HepG2 (cell line): ENCODE results near the gene GLYATL3. TPM values are rescaled to one million over a fixed set of nuclear protein-coding genes. Genes with fewer than 3 reads are reported as not detected.
A peak's percentile ranks its signal among the peaks of the same experiment; 100 is the strongest.

ENCODE experiments used
- ATAC-seq: fragments of 200-7000 bp; cut with Tn5 transposase; 3 replicates; pipeline ENCODE4 v1.9.1; 2020; ENCODE audit warnings: mild to moderate bottlenecking, moderate library complexity
- BruUV-seq: library from RNA; stranded (reverse); fragments of 400-500 nt; replicated peaks from 2 replicates; lab custom pipeline; 2021; lab: Mats Ljungman, UMichigan
- CTCF ChIA-PET: fragments of 300-600 bp; formaldehyde crosslinking; extraction: SDS; loops from one replicate; lab custom pipeline; 2021; ENCODE audit warnings: low total read pairs, inconsistent platforms, low intra/inter-chr PET ratio; lab: Yijun Ruan, JAX
- POLR2A ChIA-PET: fragments of 350-600 bp; sonication (Branson Sonifier 250); formaldehyde crosslinking; loops from one replicate; lab custom pipeline; 2020; ENCODE audit warnings: antibody characterized with exemption, inconsistent platforms; lab: Yijun Ruan, JAX
- DNase-seq: peaks from one replicate; pipeline ENCODE4 v3.0.0-alpha.2; 2015; ENCODE audit warnings: low spot score
- FAIRE-seq: peaks from 3 replicates; lab custom pipeline; 2011; peaks lifted over from hg19 to GRCh38; lab: Jason Lieb, UNC
- H2AFZ ChIP-seq: one replicate; pipeline ENCODE4 v1.6.1; 2011; ENCODE audit warnings: low read length, inconsistent platforms
- H3K27ac ChIP-seq: fragments of 300-600 bp; 3 replicates; pipeline ENCODE4 v1.8.0; 2011; ENCODE audit warnings: mixed run types, mild to moderate bottlenecking, mixed read lengths, low read length, inconsistent platforms; ENCODE audit not compliant: insufficient read depth; ENCODE audit errors: extremely low read length
- H3K27me3 ChIP-seq, 2 experiments: fragments of 200-600 bp in 1 of 2; 2 replicates in 1 of 2; 3 replicates in 1 of 2; pipeline versions ENCODE4 v1.6.0 to v1.8.0; 2011; ENCODE audit warnings: low read length in 2 of 2, mild to moderate bottlenecking in 2 of 2, moderate library complexity in 2 of 2, inconsistent platforms in 1 of 2; ENCODE audit not compliant: insufficient read depth in 2 of 2, control insufficient read depth in 1 of 2
- H3K36me3 ChIP-seq, 2 experiments: fragments of 200-600 bp in 1 of 2; replicated peaks in 1 of 2; 2 replicates in 1 of 2; 3 replicates in 1 of 2; pipeline versions ENCODE4 v1.5.1 to v1.8.0; 2011; ENCODE audit warnings: low read length in 2 of 2, inconsistent platforms in 1 of 2; ENCODE audit not compliant: insufficient read depth in 2 of 2, control insufficient read depth in 1 of 2
- H3K4me1 ChIP-seq: 2 replicates; pipeline ENCODE4 v1.5.1; 2012; ENCODE audit warnings: low read length, inconsistent platforms; ENCODE audit not compliant: insufficient read depth
- H3K4me2 ChIP-seq: 2 replicates; pipeline ENCODE4 v1.6.0; 2011; ENCODE audit warnings: low read depth, low read length, inconsistent platforms
- H3K4me3 ChIP-seq, 3 experiments: fragments of 200-600 bp in 1 of 3; sonication (generic), shearing (Covaris generic) in 1 of 3; replicated peaks in 1 of 3; 2 replicates each; pipeline ENCODE4 v1.5.1; 2011 to 2016; ENCODE audit warnings: low read length in 3 of 3, inconsistent platforms in 2 of 3, low read depth in 2 of 3, mild to moderate bottlenecking in 2 of 3, control low read depth in 1 of 3, mixed read lengths in 1 of 3; ENCODE audit not compliant: insufficient read depth in 1 of 3
- H3K79me2 ChIP-seq: one replicate; pipeline ENCODE4 v1.6.1; 2011; ENCODE audit warnings: low read length, inconsistent platforms; ENCODE audit not compliant: insufficient read depth
- H3K9ac ChIP-seq: 2 replicates; pipeline ENCODE4 v1.6.0; 2011; ENCODE audit warnings: mild to moderate bottlenecking, low read depth, low read length, inconsistent platforms; ENCODE audit not compliant: insufficient read depth
- H3K9me3 ChIP-seq: 2 replicates; pipeline ENCODE4 v1.5.1; 2012; ENCODE audit warnings: mild to moderate bottlenecking, low read length
- H4K20me1 ChIP-seq: 2 replicates; pipeline ENCODE4 v1.6.0; 2011; ENCODE audit warnings: inconsistent platforms, mild to moderate bottlenecking, low read length, moderate library complexity; ENCODE audit not compliant: insufficient read depth
- CEBPG ChIP-seq: IDR thresholded peaks from 2 replicates; pipeline ENCODE4 v1.6.1; 2016
- EP300 ChIP-seq, 3 experiments: sonication (generic) in 1 of 3; formaldehyde crosslinking in 1 of 3; IDR thresholded peaks; 2 replicates each; pipeline versions ENCODE4 v1.5.1 to v1.6.1; 2011 to 2020; ENCODE audit warnings: low read depth in 2 of 3, low read length in 2 of 3, borderline replicate concordance in 1 of 3, improper control_type of control experiment in 1 of 3, mild to moderate bottlenecking in 1 of 3, missing genetic modification reagents in 1 of 3, moderate library complexity in 1 of 3
- HNF4A ChIP-seq: sonication (generic); formaldehyde crosslinking; IDR thresholded peaks from 2 replicates; pipeline ENCODE4 v1.4.0; 2020; ENCODE audit warnings: missing genetic modification reagents
- MIER2 ChIP-seq: IDR thresholded peaks from 2 replicates; pipeline ENCODE4 v1.6.1; 2016; ENCODE audit warnings: missing biosample characterization, missing genetic modification reagents
- MLX ChIP-seq: IDR thresholded peaks from 2 replicates; pipeline ENCODE4 v1.6.1; 2016
- PHF20 ChIP-seq: sonication (generic); formaldehyde crosslinking; IDR thresholded peaks from 2 replicates; pipeline ENCODE4 v1.5.0; 2020; ENCODE audit warnings: mild to moderate bottlenecking, missing genetic modification reagents
- SOX5 ChIP-seq: IDR thresholded peaks from 2 replicates; pipeline ENCODE4 v1.6.1; 2016; ENCODE audit warnings: borderline replicate concordance
- ZBTB43 ChIP-seq: sonication (generic); formaldehyde crosslinking; conservative IDR thresholded peaks from 2 replicates; pipeline ENCODE4 v1.4.0; 2020; ENCODE audit warnings: missing genetic modification reagents
- ZNF720 ChIP-seq: sonication (generic); formaldehyde crosslinking; IDR thresholded peaks from 2 replicates; pipeline ENCODE4 v1.4.0; 2020; ENCODE audit warnings: missing genetic modification reagents
- ZSCAN21 ChIP-seq: sonication (generic); formaldehyde crosslinking; IDR thresholded peaks from 2 replicates; pipeline ENCODE4 v1.8.0; 2022; ENCODE audit warnings: mild to moderate bottlenecking, missing genetic modification reagents, moderate library complexity, borderline replicate concordance
- WGBS: methylation state at CpG from one replicate; pipeline ENCODE4 v1.1.6; 2017; ENCODE audit warnings: low lambda C conversion rate; 5-methylcytosine and 5-hydroxymethylcytosine counted together
- in situ Hi-C: cut with HindIII; loops from 2 replicates; pipeline ENCODE4 v1.10.0; 2017; ENCODE audit warnings: low pct_unique_long_range_greater_than_20kb; ENCODE audit not compliant: extremely low pct_ligation_motif_present
- intact Hi-C: fragments of 100-400 bp; cut with micrococcal nuclease; formaldehyde crosslinking; loops from one replicate; pipeline ENCODE4 v1.10.0; 2022; ENCODE audit not compliant: unreplicated experiment
- polyA plus RNA-seq, 8 experiments: library from polyadenylated mRNA; depleted of rRNA in 3 of 8; stranded (reverse) in 7 of 8; unstranded in 1 of 8; fragments of >200 nt; fragmentation: Illumina TruSeq in 4 of 8; extraction: Trizol in 4 of 8; gene quantifications; 2 replicates each; pipeline versions ENCODE4 v1.2.1 to v1.2.3, GENCODE V29; 2011 to 2016; ENCODE audit warnings: low read depth in 4 of 8, missing spikeins in 1 of 8, mixed read lengths in 1 of 8; ENCODE audit not compliant: insufficient read depth in 1 of 8
- total RNA-seq, 5 experiments: library from RNA; depleted of rRNA; stranded (reverse); fragments of >200 nt; fragmentation: Illumina TruSeq; extraction: Trizol; gene quantifications; 2 replicates each; pipeline ENCODE4 v1.2.3, GENCODE V29; 2016; ENCODE audit warnings: low read depth in 1 of 5
- TF ChIP-seq, protein P1 (sequence below): sonication (generic); formaldehyde crosslinking; conservative IDR thresholded peaks from 2 replicates; pipeline ENCODE4 v1.4.0; 2020; ENCODE audit warnings: missing genetic modification reagents
- TF ChIP-seq, protein P2 (sequence below): IDR thresholded peaks from 2 replicates; pipeline ENCODE4 v1.6.1; 2016; ENCODE audit warnings: low read depth
- TF ChIP-seq, protein P3 (sequence below): sonication (generic); formaldehyde crosslinking; IDR thresholded peaks from 2 replicates; pipeline ENCODE4 v1.5.0; 2020; ENCODE audit warnings: missing genetic modification reagents, mild to moderate bottlenecking, borderline replicate concordance
- TF ChIP-seq, protein P4 (sequence below): IDR thresholded peaks from 2 replicates; pipeline ENCODE4 v1.6.1; 2016; ENCODE audit warnings: low read depth, control low read depth

The GLYATL3 gene
- total and polyA plus RNA-seq, 2 of the 13 experiments (the other 11 are each of a cell fraction or from before 2014, with no cell fraction given) = 0.05 TPM; not detected in 1

GRCh38 chr6:49522710-49523593 lies 23.2 kb downstream of the GLYATL3 start (continued):
- TF ChIP-seq, protein P1, sequence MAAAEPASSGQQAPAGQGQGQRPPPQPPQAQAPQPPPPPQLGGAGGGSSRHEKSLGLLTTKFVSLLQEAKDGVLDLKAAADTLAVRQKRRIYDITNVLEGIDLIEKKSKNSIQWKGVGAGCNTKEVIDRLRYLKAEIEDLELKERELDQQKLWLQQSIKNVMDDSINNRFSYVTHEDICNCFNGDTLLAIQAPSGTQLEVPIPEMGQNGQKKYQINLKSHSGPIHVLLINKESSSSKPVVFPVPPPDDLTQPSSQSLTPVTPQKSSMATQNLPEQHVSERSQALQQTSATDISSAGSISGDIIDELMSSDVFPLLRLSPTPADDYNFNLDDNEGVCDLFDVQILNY = no peak
- TF ChIP-seq ZSCAN21 (CRISPR knock-in tag) (peak; percentile 59; the same call in 1 of the 2 replicates), ZNF720 (CRISPR knock-in tag) (no peak)
- TF ChIP-seq, protein P2, sequence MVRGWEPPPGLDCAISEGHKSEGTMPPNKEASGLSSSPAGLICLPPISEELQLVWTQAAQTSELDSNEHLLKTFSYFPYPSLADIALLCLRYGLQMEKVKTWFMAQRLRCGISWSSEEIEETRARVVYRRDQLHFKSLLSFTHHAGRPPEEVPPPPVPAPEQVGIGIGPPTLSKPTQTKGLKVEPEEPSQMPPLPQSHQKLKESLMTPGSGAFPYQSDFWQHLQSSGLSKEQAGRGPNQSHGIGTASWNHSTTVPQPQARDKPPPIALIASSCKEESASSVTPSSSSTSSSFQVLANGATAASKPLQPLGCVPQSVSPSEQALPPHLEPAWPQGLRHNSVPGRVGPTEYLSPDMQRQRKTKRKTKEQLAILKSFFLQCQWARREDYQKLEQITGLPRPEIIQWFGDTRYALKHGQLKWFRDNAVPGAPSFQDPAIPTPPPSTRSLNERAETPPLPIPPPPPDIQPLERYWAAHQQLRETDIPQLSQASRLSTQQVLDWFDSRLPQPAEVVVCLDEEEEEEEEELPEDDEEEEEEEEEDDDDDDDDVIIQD (CRISPR knock-in tag) = peak; percentile 95
- TF ChIP-seq, protein P3, sequence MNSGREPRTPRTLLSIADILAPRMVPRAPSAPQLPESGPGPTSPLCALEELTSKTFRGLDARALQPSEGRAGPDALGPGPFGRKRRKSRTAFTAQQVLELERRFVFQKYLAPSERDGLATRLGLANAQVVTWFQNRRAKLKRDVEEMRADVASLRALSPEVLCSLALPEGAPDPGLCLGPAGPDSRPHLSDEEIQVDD = no peak

GRCh38 chr6:49523901-49524300 lies 24.2 kb downstream of the GLYATL3 start:
- no peak overlapping the region for H2AFZ ChIP-seq
- no TSS peak for BruUV-seq
- CTCF ChIA-PET = interaction anchor here (1.7 kb wide), 1 partner anchor 8 kb away, joined by 9 read pairs; no protein-coding TSS in a partner anchor
- no peaks in the 10 kb centered on the region for H3K36me3 ChIP-seq
- 18% methylated on average over 1 of the region's 1 CpG for WGBS
- peak overlapping the region in 1 of 3 experiments; percentile 0; a peak in 1 of 6 replicates for H3K4me3 ChIP-seq
- H3K27me3 ChIP-seq = no peaks in the 10 kb centered on the region
- H3K9me3 ChIP-seq = no peaks in the 10 kb centered on the region
- in situ Hi-C loops (no loop called here), intact Hi-C loops (loop anchor here (1.0 to 5.0 kb wide), 4 partner anchors 17 to 238 kb away; partner anchors contain the start of genes CENPQ and MMUT)
- FAIRE-seq (peak; percentile 60), ATAC-seq (no peak), DNase-seq (peak; percentile 16)
- no peaks in the 10 kb centered on the region for H3K79me2 ChIP-seq
- H3K4me1 ChIP-seq = peaks cover 73% of the 10 kb centered on the region
- H4K20me1 ChIP-seq = no peaks in the 10 kb centered on the region
- peak overlapping the region; percentile 84 for H3K27ac ChIP-seq
- H3K4me2 ChIP-seq = peak overlapping the region; percentile 69
- H3K9ac ChIP-seq = peak overlapping the region; percentile 0; the same call in 1 of the 2 replicates
- POLR2A ChIA-PET = interaction anchor here (1.2 kb wide), 1 partner anchor 16 kb away, joined by 3 read pairs; no protein-coding TSS in a partner anchor
- TF ChIP-seq, protein P4, sequence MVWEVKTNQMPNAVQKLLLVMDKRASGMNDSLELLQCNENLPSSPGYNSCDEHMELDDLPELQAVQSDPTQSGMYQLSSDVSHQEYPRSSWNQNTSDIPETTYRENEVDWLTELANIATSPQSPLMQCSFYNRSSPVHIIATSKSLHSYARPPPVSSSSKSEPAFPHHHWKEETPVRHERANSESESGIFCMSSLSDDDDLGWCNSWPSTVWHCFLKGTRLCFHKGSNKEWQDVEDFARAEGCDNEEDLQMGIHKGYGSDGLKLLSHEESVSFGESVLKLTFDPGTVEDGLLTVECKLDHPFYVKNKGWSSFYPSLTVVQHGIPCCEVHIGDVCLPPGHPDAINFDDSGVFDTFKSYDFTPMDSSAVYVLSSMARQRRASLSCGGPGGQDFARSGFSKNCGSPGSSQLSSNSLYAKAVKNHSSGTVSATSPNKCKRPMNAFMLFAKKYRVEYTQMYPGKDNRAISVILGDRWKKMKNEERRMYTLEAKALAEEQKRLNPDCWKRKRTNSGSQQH (CRISPR knock-in tag) = no peak
- TF ChIP-seq CEBPG (CRISPR knock-in tag) (peak; percentile 53), PHF20 (CRISPR knock-in tag) (no peak), SOX5 (CRISPR knock-in tag) (0 out of 2 replicates have a peak, but pooled peaks have one; percentile 38), ZBTB43 (CRISPR knock-in tag) (peak; percentile 83), HNF4A (CRISPR knock-in tag) (peak; percentile 60), MLX (peak; percentile 43; the same call in 1 of the 2 replicates), EP300 (IDR thresholded peaks at IDR 0.05; ENCODE audit: low read depth in 2 of 2, low read length in 2 of 2) (peak in 1 of 2 experiments; percentile 31; a peak in 1 of 4 replicates), EP300 (CRISPR knock-in tag; IDR thresholded peaks at IDR 0.05; ENCODE audit: borderline replicate concordance) (no peak), MIER2 (no peak)
